B cell (primary cell): Measurements from ENCODE around the gene SIT1. TPM values are rescaled to one million over a fixed set of nuclear protein-coding genes. Genes with fewer than 3 reads are reported as not detected.

Experiments
- ATAC-seq: fragments of 200-7000 bp; cut with Tn5 transposase; one replicate; pipeline ENCODE4 v1.10.0; 2021; ENCODE audit warnings: low read depth, mild to moderate bottlenecking, moderate number of reproducible peaks, moderate library complexity
- CTCF ChIA-PET: fragments of 350-600 bp; sonication (Branson Sonifier 250); formaldehyde crosslinking; loops from one replicate; lab custom pipeline; 2021; ENCODE audit warnings: antibody characterized with exemption, inconsistent platforms; lab: Charles Lee
- POLR2A ChIA-PET: fragments of 350-600 bp; sonication (Branson Sonifier 250); formaldehyde crosslinking; loops from one replicate; lab custom pipeline; 2021; ENCODE audit warnings: antibody characterized with exemption; lab: Charles Lee
- DNase-seq: peaks from one replicate; pipeline ENCODE4 v3.0.0; 2013
- H2AFZ ChIP-seq: 2 replicates; pipeline ENCODE4 v1.6.1; 2012; ENCODE audit warnings: mild to moderate bottlenecking, low read depth, low read length; ENCODE audit not compliant: insufficient read depth, poor library complexity, severe bottlenecking
- H3K27ac ChIP-seq, 2 donors: 1 replicate in 1 of 2; 2 replicates in 1 of 2; pipeline ENCODE4 v1.5.1; 2012 to 2013; ENCODE audit warnings: low read length in 2 of 2, mild to moderate bottlenecking in 2 of 2, moderate library complexity in 1 of 2
- H3K27me3 ChIP-seq, 4 experiments: fragments of 200-600 bp in 1 of 4; sonication (generic) in 1 of 4; replicated peaks in 1 of 4; 1 replicate in 2 of 4; 2 replicates in 2 of 4; pipeline versions ENCODE4 v1.6.1 to v1.7.0; 2013 to 2016; ENCODE audit warnings: low read length in 3 of 4, mild to moderate bottlenecking in 2 of 4, mixed read lengths in 1 of 4, moderate library complexity in 1 of 4; ENCODE audit not compliant: insufficient read depth in 4 of 4, control insufficient read depth in 3 of 4; ENCODE audit errors: control extremely low read depth in 1 of 4
- H3K36me3 ChIP-seq, 2 experiments: replicated peaks in 1 of 2; 1 replicate in 1 of 2; 2 replicates in 1 of 2; pipeline versions ENCODE4 v1.6.1 to v1.7.1; 2013; ENCODE audit warnings: low read length in 1 of 2; ENCODE audit not compliant: insufficient read depth in 2 of 2, control insufficient read depth in 1 of 2; ENCODE audit errors: control extremely low read depth in 1 of 2, extremely low read depth in 1 of 2
- H3K4me1 ChIP-seq, 2 donors: fragments of 200-600 bp in 1 of 2; sonication (generic) in 1 of 2; 1 replicate in 1 of 2; 2 replicates in 1 of 2; pipeline versions ENCODE4 v1.5.1 to v1.6.1; 2013 to 2017; ENCODE audit warnings: low read length in 2 of 2; ENCODE audit not compliant: control insufficient read depth in 2 of 2, insufficient read depth in 2 of 2
- H3K4me2 ChIP-seq: replicated peaks from 2 replicates; pipeline ENCODE3; 2012; ENCODE audit warnings: mild to moderate bottlenecking, low read depth, low read length; ENCODE audit not compliant: poor library complexity, severe bottlenecking
- H3K4me3 ChIP-seq, 5 experiments: fragments of 200-600 bp in 1 of 5; sonication (generic) in 1 of 5; 1 replicate in 3 of 5; 2 replicates in 2 of 5; pipeline versions ENCODE4 v1.5.1 to v1.7.0; 2011 to 2016; ENCODE audit warnings: low read length in 4 of 5, mild to moderate bottlenecking in 4 of 5, low read depth in 2 of 5, control low read depth in 1 of 5, moderate library complexity in 1 of 5; ENCODE audit not compliant: insufficient read depth in 1 of 5; ENCODE audit errors: control extremely low read depth in 1 of 5, extremely low read depth in 1 of 5
- H3K79me2 ChIP-seq: fragments of 200-600 bp; sonication (generic); one replicate; pipeline ENCODE4 v1.6.0; 2016; ENCODE audit warnings: low read length; ENCODE audit not compliant: control insufficient read depth, insufficient read depth
- H3K9ac ChIP-seq: fragments of 200-600 bp; sonication (generic); 2 replicates; pipeline ENCODE4 v1.6.1; 2017; ENCODE audit warnings: mild to moderate bottlenecking, low read length, moderate library complexity
- H3K9me3 ChIP-seq, 3 donors: one replicate each; pipeline versions ENCODE4 v1.6.1 to v1.7.1; 2013; ENCODE audit warnings: low read length in 2 of 3; ENCODE audit not compliant: control insufficient read depth in 2 of 3, insufficient read depth in 1 of 3; ENCODE audit errors: control extremely low read depth in 1 of 3
- H4K20me1 ChIP-seq: 2 replicates; pipeline ENCODE4 v1.6.0; 2012; ENCODE audit warnings: mild to moderate bottlenecking, low read length; ENCODE audit not compliant: insufficient read depth, control insufficient read depth, poor library complexity, severe bottlenecking
- H3K27ac Mint-ChIP-seq: one replicate; pipeline ENCODE4 v1.8.0; 2021; ENCODE audit warnings: mixed read lengths
- H3K27me3 Mint-ChIP-seq: one replicate; pipeline ENCODE4 v1.8.0; 2021; ENCODE audit warnings: mixed read lengths
- H3K4me1 Mint-ChIP-seq: one replicate; pipeline ENCODE4 v1.8.0; 2021; ENCODE audit warnings: mixed read lengths
- H3K4me3 Mint-ChIP-seq: one replicate; pipeline ENCODE4 v1.8.0; 2021; ENCODE audit warnings: mixed read lengths
- H3K9me3 Mint-ChIP-seq: one replicate; pipeline ENCODE4 v1.8.0; 2022; ENCODE audit warnings: mixed read lengths; ENCODE audit not compliant: insufficient read depth
- CTCF ChIP-seq: fragments of 200-600 bp; IDR thresholded peaks from one replicate; pipeline ENCODE4 v1.8.0; 2022; ENCODE audit warnings: antibody characterized with exemption, mild to moderate bottlenecking
- EZH2 ChIP-seq: IDR thresholded peaks from 2 replicates; pipeline ENCODE4 v1.6.1; 2012; ENCODE audit warnings: borderline replicate concordance, low read depth, mild to moderate bottlenecking, moderate library complexity, low read length; ENCODE audit not compliant: insufficient read depth, poor library complexity, severe bottlenecking
- WGBS: methylation state at CpG from one replicate; pipeline ENCODE4 v1.1.5; 2013; ENCODE audit warnings: missing lambda C conversion rate; ENCODE audit not compliant: insufficient coverage; 5-methylcytosine and 5-hydroxymethylcytosine counted together
- intact Hi-C: fragments of 100-400 bp; cut with micrococcal nuclease; formaldehyde crosslinking; loops from one replicate; pipeline ENCODE4 v1.10.0; 2022
- polyA plus RNA-seq: library from polyadenylated mRNA; depleted of rRNA; stranded (reverse); fragments of >200 nt; gene quantifications from 2 replicates; pipeline ENCODE4 v1.2.3, GENCODE V29; 2012
- total RNA-seq, 2 donors: library from RNA; stranded (reverse); fragments of 120-200 nt in 1 of 2; gene quantifications; 1 replicate in 1 of 2; 2 replicates in 1 of 2; pipeline versions ENCODE4 v1.2.3 to v1.2.4, GENCODE V29; 2013 to 2022

Gene SIT1
- total and polyA plus RNA-seq, 2 donors (not counting 1 experiment from before 2014, with no cell fraction given), result 37.1 to 38.5 TPM

GRCh38 chr9:35689542-35690293 is 39.0 kb upstream of the SIT1 start, which contains the start of gene TPM2:
Gene TPM2 (minus strand): TSS chr9:35689925. CDS start chr9:35689817, 108 bp downstream.
- H3K27ac Mint-ChIP-seq, result peak within 1 kb of the TSS; percentile 72
- ChIA-PET CTCF (interaction anchor here (0.7 to 10.0 kb wide), 9 partner anchors 10 to 75 kb away, joined by 3 to 195 read pairs (median 7); partner anchors contain the start of genes CCDC107, CD72, CREB3 and RMRP), POLR2A (interaction anchor here (0.7 to 2.5 kb wide), 6 partner anchors 12 to 43 kb away, joined by 3 to 11 read pairs (median 3); partner anchors contain the start of genes CA9, CCDC107, CREB3 and RMRP)
- H2AFZ ChIP-seq, result peak within 1 kb of the TSS; percentile 87
- peak; percentile 9 for ATAC-seq
- peaks cover 11% of the 10 kb centered on the region for H3K4me1 Mint-ChIP-seq
- peaks cover 3 to 17% of the 10 kb centered on the region in 2 donors for H3K4me1 ChIP-seq
- no peaks in the 10 kb centered on the region for H3K27me3 ChIP-seq
- no peaks in the 10 kb centered on the region for H4K20me1 ChIP-seq
- peak within 1 kb of the TSS; percentile 99 for H3K4me2 ChIP-seq
- TF ChIP-seq CTCF, result no peak
- no peak for TF ChIP-seq EZH2
- peak within 1 kb of the TSS; percentile 83 for H3K9ac ChIP-seq
- H3K4me3 ChIP-seq, result peak within 1 kb of the TSS; percentile 56 to 89 (median 67)
- H3K9me3 Mint-ChIP-seq, result no peaks in the 10 kb centered on the region
- no peaks in the 10 kb centered on the region for H3K36me3 ChIP-seq
- no peaks in the 10 kb centered on the region for H3K79me2 ChIP-seq
- no peaks in the 10 kb centered on the region for H3K9me3 ChIP-seq
- H3K27ac ChIP-seq, result peak within 1 kb of the TSS in 1 of 2 donors; percentile 65
- no peak for DNase-seq
- no peaks in the 10 kb centered on the region for H3K27me3 Mint-ChIP-seq
- 43% methylated on average over 61 of the region's 61 CpGs for WGBS
- H3K4me3 Mint-ChIP-seq, result peak within 1 kb of the TSS; percentile 88
- intact Hi-C loops, result loop anchor here (1.0 kb wide), 1 partner anchor 30 kb away; no protein-coding TSS in a partner anchor
